ENCODE data around the gene SEC31B. TPM values are rescaled to one million over a fixed set of nuclear protein-coding genes. Genes with fewer than 3 reads are reported as not detected.

Gene SEC31B
- total RNA-seq, 2 donors from 2014 or later: 11.2 to 12.7 TPM

GRCh38 chr10:100501423-100501822 lies 18.2 kb downstream of the SEC31B start:
- H3K4me1 ChIP-seq (ENCODE audit: control insufficient read depth in 1 of 2, low read depth in 2 of 2): no peaks in the 10 kb centered on the region
- DNase-seq (ENCODE audit: low spot score) (no peak), ATAC-seq (ENCODE audit: insufficient number of reproducible peaks, low FRiP score, low read depth) (no peak)
- H3K4me3 ChIP-seq: no peak overlapping the region
- peaks cover 18% of the 10 kb centered on the region for H3K36me3 ChIP-seq
- H3K27ac ChIP-seq: no peak overlapping the region
- TF ChIP-seq CTCF (IDR thresholded peaks at IDR 0.05): no peak
- no peaks in the 10 kb centered on the region for H3K27me3 ChIP-seq (replicated peaks; ENCODE audit: insufficient read depth)
- H3K9me3 ChIP-seq: no peaks in the 10 kb centered on the region

GRCh38 chr10:100498059-100498458 lies 21.6 kb downstream of the SEC31B start:
- Histone ChIP-seq H3K27me3 (replicated peaks; ENCODE audit: insufficient read depth) (no peaks in the 10 kb centered on the region), H3K27ac (no peak overlapping the region), H3K9me3 (no peaks in the 10 kb centered on the region), H3K4me3 (no peak overlapping the region), H3K4me1 (ENCODE audit: control insufficient read depth in 1 of 2, low read depth in 2 of 2) (no peaks in the 10 kb centered on the region), H3K36me3 (peaks cover 13% of the 10 kb centered on the region)
- TF ChIP-seq CTCF (IDR thresholded peaks at IDR 0.05): no peak
- no peak for ATAC-seq (ENCODE audit: insufficient number of reproducible peaks, low FRiP score, low read depth)
- no peak for DNase-seq (ENCODE audit: low spot score)

GRCh38 chr10:100496567-100496966 lies 23.1 kb downstream of the SEC31B start:
- no peak for ATAC-seq (ENCODE audit: insufficient number of reproducible peaks, low FRiP score, low read depth)
- peaks cover 9% of the 10 kb centered on the region for H3K36me3 ChIP-seq
- no peaks in the 10 kb centered on the region for H3K9me3 ChIP-seq
- H3K27ac ChIP-seq: no peak overlapping the region
- DNase-seq (ENCODE audit: low spot score): no peak
- H3K4me3 ChIP-seq: no peak overlapping the region
- no peaks in the 10 kb centered on the region for H3K4me1 ChIP-seq (ENCODE audit: control insufficient read depth in 1 of 2, low read depth in 2 of 2)
- H3K27me3 ChIP-seq (replicated peaks; ENCODE audit: insufficient read depth): no peaks in the 10 kb centered on the region
- no peak for TF ChIP-seq CTCF (IDR thresholded peaks at IDR 0.05)

GRCh38 chr10:100490531-100490930 lies 29.1 kb downstream of the SEC31B start:
- Histone ChIP-seq H3K27ac (no peak overlapping the region), H3K4me1 (ENCODE audit: control insufficient read depth in 1 of 2, low read depth in 2 of 2) (no peaks in the 10 kb centered on the region), H3K4me3 (no peak overlapping the region), H3K9me3 (no peaks in the 10 kb centered on the region), H3K36me3 (peaks cover 30% of the 10 kb centered on the region), H3K27me3 (replicated peaks; ENCODE audit: insufficient read depth) (no peaks in the 10 kb centered on the region)
- ATAC-seq (ENCODE audit: insufficient number of reproducible peaks, low FRiP score, low read depth): no peak
- TF ChIP-seq CTCF (IDR thresholded peaks at IDR 0.05): no peak
- DNase-seq (ENCODE audit: low spot score): no peak

GRCh38 chr10:100489396-100489795 lies 30.3 kb downstream of the SEC31B start:
- Histone ChIP-seq H3K36me3 (peaks cover 30% of the 10 kb centered on the region), H3K4me3 (no peak overlapping the region), H3K27ac (no peak overlapping the region), H3K4me1 (ENCODE audit: control insufficient read depth in 1 of 2, low read depth in 2 of 2) (no peaks in the 10 kb centered on the region), H3K9me3 (no peaks in the 10 kb centered on the region), H3K27me3 (replicated peaks; ENCODE audit: insufficient read depth) (no peaks in the 10 kb centered on the region)
- no peak for DNase-seq (ENCODE audit: low spot score)
- no peak for TF ChIP-seq CTCF (IDR thresholded peaks at IDR 0.05)
- no peak for ATAC-seq (ENCODE audit: insufficient number of reproducible peaks, low FRiP score, low read depth)
